ENCODE data around the gene NUBP2.

Gene NUBP2

DNA sequence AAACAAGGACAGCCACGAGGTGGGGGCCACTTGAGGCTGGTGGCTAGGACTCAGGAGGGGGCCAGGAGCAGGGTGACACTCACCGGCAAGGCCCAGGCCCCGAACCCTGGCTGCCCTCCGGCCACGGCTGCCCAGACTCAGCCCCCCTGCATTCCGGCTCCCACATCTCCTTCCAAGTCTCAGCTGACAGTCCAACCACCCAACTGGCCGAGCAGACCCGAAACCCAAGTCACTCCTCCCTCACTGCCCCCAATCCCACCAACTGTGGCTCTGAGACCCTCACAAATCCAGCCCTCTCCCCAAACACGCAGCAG lies 34.5 kb downstream of the NUBP2 start:
- H3K27ac ChIP-seq = no peak overlapping the region
- no peak for TF ChIP-seq ZFX (IDR thresholded peaks at IDR 0.05; ENCODE audit: borderline replicate concordance)
- TF ChIP-seq, protein P1, sequence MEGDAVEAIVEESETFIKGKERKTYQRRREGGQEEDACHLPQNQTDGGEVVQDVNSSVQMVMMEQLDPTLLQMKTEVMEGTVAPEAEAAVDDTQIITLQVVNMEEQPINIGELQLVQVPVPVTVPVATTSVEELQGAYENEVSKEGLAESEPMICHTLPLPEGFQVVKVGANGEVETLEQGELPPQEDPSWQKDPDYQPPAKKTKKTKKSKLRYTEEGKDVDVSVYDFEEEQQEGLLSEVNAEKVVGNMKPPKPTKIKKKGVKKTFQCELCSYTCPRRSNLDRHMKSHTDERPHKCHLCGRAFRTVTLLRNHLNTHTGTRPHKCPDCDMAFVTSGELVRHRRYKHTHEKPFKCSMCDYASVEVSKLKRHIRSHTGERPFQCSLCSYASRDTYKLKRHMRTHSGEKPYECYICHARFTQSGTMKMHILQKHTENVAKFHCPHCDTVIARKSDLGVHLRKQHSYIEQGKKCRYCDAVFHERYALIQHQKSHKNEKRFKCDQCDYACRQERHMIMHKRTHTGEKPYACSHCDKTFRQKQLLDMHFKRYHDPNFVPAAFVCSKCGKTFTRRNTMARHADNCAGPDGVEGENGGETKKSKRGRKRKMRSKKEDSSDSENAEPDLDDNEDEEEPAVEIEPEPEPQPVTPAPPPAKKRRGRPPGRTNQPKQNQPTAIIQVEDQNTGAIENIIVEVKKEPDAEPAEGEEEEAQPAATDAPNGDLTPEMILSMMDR (IDR thresholded peaks at IDR 0.05) = no peak

DNA sequence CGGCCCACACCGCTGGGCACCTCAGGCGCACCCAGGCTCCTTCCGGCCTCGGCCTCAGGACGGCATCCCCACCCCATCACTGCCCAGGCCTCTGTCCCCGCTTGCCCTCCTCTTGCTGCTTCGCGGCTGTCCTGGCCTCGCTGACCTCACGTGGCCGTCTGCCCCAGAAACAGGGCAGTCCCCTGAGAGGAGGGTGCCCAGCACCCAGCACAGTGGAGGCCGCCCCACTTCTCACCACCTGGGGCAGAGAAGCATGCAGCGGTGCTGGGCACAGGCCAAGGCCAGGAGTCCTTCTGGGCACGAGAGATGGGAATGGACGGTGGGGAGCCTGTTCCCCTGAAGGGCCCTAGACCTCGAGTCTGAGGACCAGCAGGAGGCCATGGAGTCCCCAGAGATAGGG lies 35.0 kb downstream of the NUBP2 start:
- no peak for TF ChIP-seq ZFX (IDR thresholded peaks at IDR 0.05; ENCODE audit: borderline replicate concordance)
- TF ChIP-seq, protein P1 (IDR thresholded peaks at IDR 0.05) = no peak
- no peak overlapping the region for H3K27ac ChIP-seq

- no peak overlapping the region for H3K27ac ChIP-seq
- TF ChIP-seq, protein P1 (IDR thresholded peaks at IDR 0.05) = no peak
Observed at GRCh38 chr16:1818204-1818872, 35.6 kb downstream of the NUBP2 start.

- TF ChIP-seq, protein P1 (IDR thresholded peaks at IDR 0.05) = no peak
- no peak for TF ChIP-seq ZFX (IDR thresholded peaks at IDR 0.05; ENCODE audit: borderline replicate concordance)
- no peak overlapping the region for H3K27ac ChIP-seq
Observed at GRCh38 chr16:1818873-1819525, 36.2 kb downstream of the NUBP2 start.

DNA sequence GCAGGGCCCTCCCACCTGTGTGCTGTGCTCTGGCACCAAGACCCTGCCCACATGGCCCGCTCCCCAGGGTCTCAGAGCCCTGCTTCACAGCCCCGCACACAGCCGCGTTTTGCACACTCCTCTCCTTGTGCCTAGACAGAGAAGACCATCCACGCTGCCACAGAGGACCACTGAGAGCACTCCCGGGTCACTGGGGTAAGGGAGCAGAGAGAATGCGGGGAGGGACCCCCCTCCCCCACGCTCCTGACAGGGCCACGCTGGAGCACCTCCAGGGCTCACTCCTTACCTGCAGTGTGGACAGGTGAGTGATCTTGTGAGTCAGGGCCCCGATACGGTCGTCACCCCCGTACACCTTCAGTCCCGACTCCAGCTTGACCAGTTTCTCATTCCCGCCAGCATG lies 36.9 kb downstream of the NUBP2 start:
- H3K27ac ChIP-seq = no peak overlapping the region
- TF ChIP-seq, protein P1 (IDR thresholded peaks at IDR 0.05) = no peak
- no peak for TF ChIP-seq ZFX (IDR thresholded peaks at IDR 0.05; ENCODE audit: borderline replicate concordance)

DNA sequence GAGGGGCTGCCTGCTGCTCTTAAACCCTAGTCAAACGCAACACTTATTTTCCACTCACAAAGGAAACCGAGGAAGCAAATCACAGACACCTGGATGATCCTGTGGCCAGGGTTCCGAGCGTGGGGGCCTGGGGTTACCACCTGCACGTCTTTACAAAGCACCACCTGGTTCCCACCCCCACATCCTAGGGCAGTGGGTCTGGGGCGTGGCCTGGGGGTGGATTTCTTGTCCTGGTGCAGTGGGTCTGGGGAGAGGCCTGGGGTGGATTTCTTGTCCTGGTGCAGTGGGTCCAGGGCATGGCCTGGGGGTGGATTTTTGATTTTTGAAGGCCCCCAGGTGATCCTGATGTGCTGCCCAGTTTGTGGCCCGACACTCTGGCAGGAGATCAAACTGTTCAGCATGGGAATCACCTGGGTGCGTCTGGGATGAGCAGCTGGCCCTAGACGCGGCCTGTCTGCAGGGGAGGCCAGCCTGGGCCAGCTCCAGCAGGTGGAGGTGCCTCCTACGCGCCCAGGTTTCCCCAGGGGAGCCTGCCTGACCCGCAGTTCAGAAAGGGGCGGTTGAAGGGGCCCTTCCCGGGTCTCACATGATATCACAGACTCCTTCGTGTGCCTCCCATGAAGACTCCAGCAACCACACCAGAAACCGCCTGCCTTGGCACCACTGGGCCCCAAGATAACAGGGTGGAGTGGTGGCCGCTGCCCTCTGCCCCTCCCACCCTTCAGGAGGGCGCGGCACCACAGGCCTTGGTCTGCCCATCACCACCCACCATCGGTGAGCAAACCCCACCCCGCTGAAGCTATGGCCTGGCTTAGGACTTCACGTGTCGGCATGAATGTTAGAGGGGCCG lies 37.6 kb downstream of the NUBP2 start:
- TF ChIP-seq ZFX (IDR thresholded peaks at IDR 0.05; ENCODE audit: borderline replicate concordance) = no peak
- TF ChIP-seq, protein P1 (IDR thresholded peaks at IDR 0.05) = no peak
- H3K27ac ChIP-seq = no peak overlapping the region

GRCh38 chr16:1820946-1821290 lies 38.2 kb downstream of the NUBP2 start:
- no peak overlapping the region for H3K27ac ChIP-seq
- no peak for TF ChIP-seq ZFX (IDR thresholded peaks at IDR 0.05; ENCODE audit: borderline replicate concordance)
- TF ChIP-seq, protein P1 (IDR thresholded peaks at IDR 0.05) = no peak

Measured in 22Rv1 (cell line).